ENCODE measurements around the gene CACNA1G.

CACNA1G gene

DNA sequence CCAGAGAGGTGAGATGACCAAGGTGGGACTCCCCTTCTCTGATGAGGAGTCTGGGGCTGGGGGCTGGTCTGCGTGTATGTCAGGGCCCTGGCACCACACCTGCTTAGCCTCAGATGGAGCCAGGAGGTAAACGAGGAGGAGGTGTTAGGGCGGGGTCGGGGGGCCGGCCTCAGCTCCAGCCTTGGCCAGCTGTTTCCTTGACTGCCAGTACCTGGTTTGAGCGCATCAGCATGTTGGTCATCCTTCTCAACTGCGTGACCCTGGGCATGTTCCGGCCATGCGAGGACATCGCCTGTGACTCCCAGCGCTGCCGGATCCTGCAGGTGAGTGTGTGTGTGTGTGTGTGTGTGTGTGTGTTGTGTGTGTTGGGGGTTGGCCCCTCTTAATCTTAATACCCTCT lies 8.1 kb downstream of the CACNA1G start:
- no peak overlapping the region for H3K4me3 ChIP-seq (ENCODE audit: low read depth, low read length)
- H3K27ac ChIP-seq = no peak overlapping the region
- in situ Hi-C loops (cut with HindIII; ENCODE audit: low pct_ligation_motif_present, low sequenced_read_pairs) = loop anchor here (25.0 kb wide), 1 partner anchor 119 kb away; no protein-coding TSS in a partner anchor
- DNase-seq = no peak
- peaks cover 18% of the 10 kb centered on the region for H3K27me3 ChIP-seq (replicated peaks)
- no peaks in the 10 kb centered on the region for H3K36me3 ChIP-seq (replicated peaks)
- TF ChIP-seq, protein P1, sequence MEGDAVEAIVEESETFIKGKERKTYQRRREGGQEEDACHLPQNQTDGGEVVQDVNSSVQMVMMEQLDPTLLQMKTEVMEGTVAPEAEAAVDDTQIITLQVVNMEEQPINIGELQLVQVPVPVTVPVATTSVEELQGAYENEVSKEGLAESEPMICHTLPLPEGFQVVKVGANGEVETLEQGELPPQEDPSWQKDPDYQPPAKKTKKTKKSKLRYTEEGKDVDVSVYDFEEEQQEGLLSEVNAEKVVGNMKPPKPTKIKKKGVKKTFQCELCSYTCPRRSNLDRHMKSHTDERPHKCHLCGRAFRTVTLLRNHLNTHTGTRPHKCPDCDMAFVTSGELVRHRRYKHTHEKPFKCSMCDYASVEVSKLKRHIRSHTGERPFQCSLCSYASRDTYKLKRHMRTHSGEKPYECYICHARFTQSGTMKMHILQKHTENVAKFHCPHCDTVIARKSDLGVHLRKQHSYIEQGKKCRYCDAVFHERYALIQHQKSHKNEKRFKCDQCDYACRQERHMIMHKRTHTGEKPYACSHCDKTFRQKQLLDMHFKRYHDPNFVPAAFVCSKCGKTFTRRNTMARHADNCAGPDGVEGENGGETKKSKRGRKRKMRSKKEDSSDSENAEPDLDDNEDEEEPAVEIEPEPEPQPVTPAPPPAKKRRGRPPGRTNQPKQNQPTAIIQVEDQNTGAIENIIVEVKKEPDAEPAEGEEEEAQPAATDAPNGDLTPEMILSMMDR (IDR thresholded peaks at IDR 0.05; ENCODE audit: low read depth, low read length, missing control alignments) = no peak

DNA sequence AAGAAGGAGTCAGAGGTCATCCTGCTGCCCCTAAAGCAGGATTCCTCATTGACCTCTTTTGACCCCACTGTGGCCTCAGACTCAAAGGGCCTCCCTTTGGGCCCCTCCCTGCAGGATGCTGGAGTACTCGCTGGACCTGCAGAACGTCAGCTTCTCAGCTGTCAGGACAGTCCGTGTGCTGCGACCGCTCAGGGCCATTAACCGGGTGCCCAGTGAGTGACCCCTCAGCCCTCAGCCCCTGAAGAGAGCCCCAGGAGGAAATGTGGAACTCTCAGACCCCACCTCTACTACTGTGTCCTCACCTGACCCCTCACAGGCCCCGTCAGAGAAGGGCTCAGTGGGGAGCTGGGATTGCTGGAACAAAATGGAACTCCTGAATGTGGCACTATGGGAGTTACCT lies 9.1 kb downstream of the CACNA1G start:
- TF ChIP-seq, protein P1 (IDR thresholded peaks at IDR 0.05; ENCODE audit: low read depth, low read length, missing control alignments) = no peak

DNA sequence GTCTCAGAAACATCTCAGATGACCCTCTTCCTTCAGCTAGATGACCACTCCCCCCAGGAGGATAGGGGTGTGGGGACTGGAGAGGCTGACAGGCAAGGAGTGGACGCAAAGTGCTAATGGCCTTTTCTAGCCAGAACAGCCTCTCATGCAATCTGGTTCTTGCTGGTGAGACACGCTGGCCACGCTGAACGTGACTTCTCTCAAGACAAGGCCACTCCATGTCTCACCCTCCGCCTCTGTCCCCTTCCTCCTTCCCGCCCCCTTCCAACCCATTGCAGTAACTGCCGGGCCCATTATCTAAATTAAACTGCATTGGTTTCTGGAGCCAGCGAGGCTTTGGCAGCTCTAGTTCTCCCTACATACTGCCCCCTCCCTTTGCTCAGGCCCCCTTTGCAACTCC lies 9.5 kb downstream of the CACNA1G start:
- Histone ChIP-seq H3K36me3 (replicated peaks) (no peaks in the 10 kb centered on the region), H3K27ac (no peak overlapping the region), H3K27me3 (replicated peaks) (peaks cover 10% of the 10 kb centered on the region), H3K4me3 (ENCODE audit: low read depth, low read length) (no peak overlapping the region)
- in situ Hi-C loops (cut with HindIII; ENCODE audit: low pct_ligation_motif_present, low sequenced_read_pairs) = loop anchor here (25.0 kb wide), 1 partner anchor 117 kb away; no protein-coding TSS in a partner anchor
- TF ChIP-seq, protein P1 (IDR thresholded peaks at IDR 0.05; ENCODE audit: low read depth, low read length, missing control alignments) = no peak
- DNase-seq = no peak

More for the DNA sequence above, 9.1 kb downstream of the CACNA1G start:
- in situ Hi-C loops (cut with HindIII; ENCODE audit: low pct_ligation_motif_present, low sequenced_read_pairs) = loop anchor here (25.0 kb wide), 1 partner anchor 118 kb away; no protein-coding TSS in a partner anchor
- DNase-seq = no peak
- Histone ChIP-seq H3K27ac (no peak overlapping the region), H3K36me3 (replicated peaks) (no peaks in the 10 kb centered on the region), H3K27me3 (replicated peaks) (peaks cover 11% of the 10 kb centered on the region), H3K4me3 (ENCODE audit: low read depth, low read length) (no peak overlapping the region)

DNA sequence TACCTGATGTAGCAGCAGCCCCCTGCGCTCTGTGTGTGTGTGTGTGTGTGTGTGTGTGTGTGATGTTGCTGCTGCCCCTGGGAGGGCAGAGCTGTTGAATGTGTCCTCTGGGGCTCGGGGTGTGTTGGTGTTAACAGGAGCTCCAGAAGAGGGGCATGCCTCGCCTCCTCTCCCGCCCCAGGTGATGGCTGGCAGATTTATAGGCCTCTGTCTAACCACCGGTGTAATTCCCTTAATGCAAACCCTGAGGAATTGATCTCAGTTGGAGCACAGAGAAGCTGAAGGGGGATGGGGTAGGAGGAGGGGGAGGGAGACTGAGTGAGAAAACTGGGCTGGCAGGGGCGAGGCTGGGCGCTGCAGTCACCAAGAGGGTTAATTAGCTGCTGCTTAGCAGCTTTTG lies 10.0 kb downstream of the CACNA1G start:
- Histone ChIP-seq H3K36me3 (replicated peaks) (no peaks in the 10 kb centered on the region), H3K4me3 (ENCODE audit: low read depth, low read length) (no peak overlapping the region), H3K27ac (no peak overlapping the region), H3K27me3 (replicated peaks) (peaks cover 10% of the 10 kb centered on the region)
- in situ Hi-C loops (cut with HindIII; ENCODE audit: low pct_ligation_motif_present, low sequenced_read_pairs) = loop anchor here (25.0 kb wide), 1 partner anchor 117 kb away; no protein-coding TSS in a partner anchor
- TF ChIP-seq, protein P1 (IDR thresholded peaks at IDR 0.05; ENCODE audit: low read depth, low read length, missing control alignments) = no peak
- DNase-seq = no peak

DNA sequence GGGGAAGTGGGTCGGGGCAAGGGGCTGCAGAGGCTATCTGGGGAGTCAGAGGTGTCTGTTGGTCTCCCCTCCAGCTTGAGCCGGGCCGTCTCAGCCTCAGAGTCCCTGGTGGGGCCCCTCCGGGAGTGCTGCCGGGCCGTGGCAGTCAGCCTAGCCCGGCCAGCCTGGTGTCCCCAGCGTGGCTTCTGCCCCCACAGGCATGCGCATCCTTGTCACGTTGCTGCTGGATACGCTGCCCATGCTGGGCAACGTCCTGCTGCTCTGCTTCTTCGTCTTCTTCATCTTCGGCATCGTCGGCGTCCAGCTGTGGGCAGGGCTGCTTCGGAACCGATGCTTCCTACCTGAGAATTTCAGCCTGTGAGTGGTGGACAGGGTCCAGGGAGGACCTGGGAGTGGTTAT lies 11.2 kb downstream of the CACNA1G start:
- Histone ChIP-seq H3K27ac (no peak overlapping the region), H3K36me3 (replicated peaks) (no peaks in the 10 kb centered on the region), H3K4me3 (ENCODE audit: low read depth, low read length) (no peak overlapping the region), H3K27me3 (replicated peaks) (peaks cover 1% of the 10 kb centered on the region)
- DNase-seq = no peak
- TF ChIP-seq, protein P1 (IDR thresholded peaks at IDR 0.05; ENCODE audit: low read depth, low read length, missing control alignments) = no peak
- in situ Hi-C loops (cut with HindIII; ENCODE audit: low pct_ligation_motif_present, low sequenced_read_pairs) = loop anchor here (25.0 kb wide), 1 partner anchor 116 kb away; no protein-coding TSS in a partner anchor

DNA sequence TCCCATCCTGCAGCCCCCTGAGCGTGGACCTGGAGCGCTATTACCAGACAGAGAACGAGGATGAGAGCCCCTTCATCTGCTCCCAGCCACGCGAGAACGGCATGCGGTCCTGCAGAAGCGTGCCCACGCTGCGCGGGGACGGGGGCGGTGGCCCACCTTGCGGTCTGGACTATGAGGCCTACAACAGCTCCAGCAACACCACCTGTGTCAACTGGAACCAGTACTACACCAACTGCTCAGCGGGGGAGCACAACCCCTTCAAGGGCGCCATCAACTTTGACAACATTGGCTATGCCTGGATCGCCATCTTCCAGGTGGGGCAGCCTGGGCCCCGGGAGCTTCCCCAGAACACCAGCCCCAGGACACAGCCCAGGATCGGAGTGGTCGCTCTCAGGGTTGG lies 12.0 kb downstream of the CACNA1G start:
- Histone ChIP-seq H3K36me3 (replicated peaks) (no peaks in the 10 kb centered on the region), H3K4me3 (ENCODE audit: low read depth, low read length) (no peak overlapping the region), H3K27ac (no peak overlapping the region), H3K27me3 (replicated peaks) (no peaks in the 10 kb centered on the region)
- DNase-seq = no peak
- TF ChIP-seq, protein P1 (IDR thresholded peaks at IDR 0.05; ENCODE audit: low read depth, low read length, missing control alignments) = no peak
- in situ Hi-C loops (cut with HindIII; ENCODE audit: low pct_ligation_motif_present, low sequenced_read_pairs) = loop anchor here (25.0 kb wide), 1 partner anchor 115 kb away; no protein-coding TSS in a partner anchor

Measured in brain microvascular endothelial cell (primary cell).